ENCODE data around the gene SNX10. TPM values are rescaled to one million over a fixed set of nuclear protein-coding genes. Genes with fewer than 3 reads are reported as not detected.

SNX10 gene
- total and polyA plus RNA-seq, 2 of the 4 experiments (the other 2 are of a cell fraction), result not detected

DNA sequence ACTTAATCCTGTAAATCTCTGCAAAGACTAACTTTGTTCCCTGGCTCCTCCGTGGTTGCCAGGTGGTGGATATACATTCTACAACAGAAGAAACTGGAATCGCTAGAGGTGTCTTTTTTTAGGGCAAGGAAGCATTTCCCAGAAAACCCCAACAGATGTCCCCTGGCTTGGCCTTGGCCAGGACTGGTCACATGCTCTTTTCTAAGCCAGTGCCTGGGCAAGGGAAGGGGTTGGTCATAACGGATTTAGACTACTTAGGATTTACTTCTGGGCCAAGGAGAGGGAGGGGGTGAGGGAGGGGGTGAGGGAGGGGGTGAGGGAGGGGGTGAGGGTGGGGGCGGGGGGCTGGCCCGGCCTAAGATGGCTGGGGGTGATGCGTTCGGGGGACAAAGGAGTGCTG lies 105.7 kb downstream of the SNX10 start:
- dilution Hi-C loops (cut with HindIII; ENCODE audit: low sequenced_read_pairs, unreplicated experiment), result no loop called here
- Histone ChIP-seq H2AK9ac (replicated peaks; ENCODE audit: low read depth, low read length, poor library complexity) (no peak overlapping the region), H3K27ac (ENCODE audit: insufficient read depth, low read length) (no peak overlapping the region), H3K23ac (ENCODE audit: low read depth, low read length) (no peak overlapping the region), H3K36me3 (ENCODE audit: control insufficient read depth, insufficient read depth, low read length) (no peaks in the 10 kb centered on the region), H2BK15ac (ENCODE audit: low read depth, low read length) (no peak overlapping the region), H3K4me3 (ENCODE audit: insufficient read depth, low read depth, low read length) (no peak overlapping the region), H4K5ac (ENCODE audit: low read depth, low read length) (no peak overlapping the region), H4K91ac (ENCODE audit: insufficient read depth, low read depth, low read length) (no peak overlapping the region), H4K8ac (ENCODE audit: low read depth in 2 of 2, low read length in 2 of 2) (no peak overlapping the region), H2AFZ (replicated peaks; ENCODE audit: low read length, poor library complexity) (no peak overlapping the region), H2AK5ac (ENCODE audit: low read depth, low read length) (no peak overlapping the region), H2BK20ac (ENCODE audit: low read depth, low read length) (no peak overlapping the region), H3K27me3 (ENCODE audit: control insufficient read depth, insufficient read depth, low read length) (peaks cover 25% of the 10 kb centered on the region), H3K4me1 (ENCODE audit: control insufficient read depth, insufficient read depth, low read length) (peaks cover 2% of the 10 kb centered on the region; the same call in 1 of the 2 replicates), H3K4ac (ENCODE audit: low read depth, low read length) (no peak overlapping the region), H3K56ac (ENCODE audit: extremely low read depth, insufficient read depth, low read length) (no peak overlapping the region), H3K9ac (ENCODE audit: low read depth, low read length) (no peak overlapping the region), H3K14ac (replicated peaks; ENCODE audit: low read depth, low read length) (no peak overlapping the region), H3K9me1 (ENCODE audit: insufficient read depth, low read length) (no peaks in the 10 kb centered on the region), H3K9me3 (ENCODE audit: control insufficient read depth, insufficient read depth, low read length) (no peaks in the 10 kb centered on the region), H4K20me1 (ENCODE audit: insufficient read depth, low read length) (no peaks in the 10 kb centered on the region), H3K79me1 (ENCODE audit: low read depth in 1 of 2, low read length in 2 of 2) (no peaks in the 10 kb centered on the region), H2BK120ac (ENCODE audit: low read depth, low read length) (no peak overlapping the region), H2BK5ac (ENCODE audit: low read depth, low read length, poor library complexity, severe bottlenecking) (no peak overlapping the region), H3K18ac (ENCODE audit: low read depth, low read length) (no peak overlapping the region), H3K4me2 (ENCODE audit: low read depth, low read length) (no peak overlapping the region)
- DNase-seq, result no peak
- ChIA-PET POLR2A (ENCODE audit: unreplicated experiment) (no interaction called here), CTCF (interaction anchor here (0.5 kb wide), 1 partner anchor 187 kb away, joined by 3 read pairs; no protein-coding TSS in a partner anchor)
- WGBS, 2 experiments (ENCODE audit: extremely low coverage in 2 of 2, insufficient read length in 1 of 2), result no CpG with 5 or more reads among the region's 7 CpGs
- in situ Hi-C loops (cut with MboI; ENCODE audit: low sequenced_read_pairs), result no loop called here
- TF ChIP-seq FOS (IDR thresholded peaks at IDR 0.05; ENCODE audit: low read depth, low read length) (no peak), POLR2A (IDR thresholded peaks at IDR 0.05; ENCODE audit: low read depth, low read length) (no peak), MAFK (IDR thresholded peaks at IDR 0.05; ENCODE audit: low read depth, low read length) (no peak), MXI1 (IDR thresholded peaks at IDR 0.05; ENCODE audit: borderline replicate concordance, low read depth, low read length) (no peak), RFX5 (IDR thresholded peaks at IDR 0.05; ENCODE audit: low read depth, low read length) (no peak), CEBPB (IDR thresholded peaks at IDR 0.05; ENCODE audit: low read depth, low read length) (no peak), RCOR1 (IDR thresholded peaks at IDR 0.05; ENCODE audit: insufficient replicate concordance, low read length) (no peak), MAZ (IDR thresholded peaks at IDR 0.05; ENCODE audit: borderline replicate concordance, low read depth, low read length) (no peak), RAD21 (IDR thresholded peaks at IDR 0.05; ENCODE audit: low read length) (no peak), SMC3 (IDR thresholded peaks at IDR 0.05; ENCODE audit: low read depth, low read length) (no peak), NFE2L2 (IDR thresholded peaks at IDR 0.05; ENCODE audit: low read depth, low read length) (no peak), CHD1 (IDR thresholded peaks at IDR 0.05; ENCODE audit: low read depth, low read length) (no peak), BHLHE40 (IDR thresholded peaks at IDR 0.05; ENCODE audit: low read depth, low read length) (no peak)
- TF ChIP-seq, protein P1, sequence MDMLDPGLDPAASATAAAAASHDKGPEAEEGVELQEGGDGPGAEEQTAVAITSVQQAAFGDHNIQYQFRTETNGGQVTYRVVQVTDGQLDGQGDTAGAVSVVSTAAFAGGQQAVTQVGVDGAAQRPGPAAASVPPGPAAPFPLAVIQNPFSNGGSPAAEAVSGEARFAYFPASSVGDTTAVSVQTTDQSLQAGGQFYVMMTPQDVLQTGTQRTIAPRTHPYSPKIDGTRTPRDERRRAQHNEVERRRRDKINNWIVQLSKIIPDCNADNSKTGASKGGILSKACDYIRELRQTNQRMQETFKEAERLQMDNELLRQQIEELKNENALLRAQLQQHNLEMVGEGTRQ (IDR thresholded peaks at IDR 0.05; ENCODE audit: low read depth, low read length), result no peak
- TF ChIP-seq, protein P2, sequence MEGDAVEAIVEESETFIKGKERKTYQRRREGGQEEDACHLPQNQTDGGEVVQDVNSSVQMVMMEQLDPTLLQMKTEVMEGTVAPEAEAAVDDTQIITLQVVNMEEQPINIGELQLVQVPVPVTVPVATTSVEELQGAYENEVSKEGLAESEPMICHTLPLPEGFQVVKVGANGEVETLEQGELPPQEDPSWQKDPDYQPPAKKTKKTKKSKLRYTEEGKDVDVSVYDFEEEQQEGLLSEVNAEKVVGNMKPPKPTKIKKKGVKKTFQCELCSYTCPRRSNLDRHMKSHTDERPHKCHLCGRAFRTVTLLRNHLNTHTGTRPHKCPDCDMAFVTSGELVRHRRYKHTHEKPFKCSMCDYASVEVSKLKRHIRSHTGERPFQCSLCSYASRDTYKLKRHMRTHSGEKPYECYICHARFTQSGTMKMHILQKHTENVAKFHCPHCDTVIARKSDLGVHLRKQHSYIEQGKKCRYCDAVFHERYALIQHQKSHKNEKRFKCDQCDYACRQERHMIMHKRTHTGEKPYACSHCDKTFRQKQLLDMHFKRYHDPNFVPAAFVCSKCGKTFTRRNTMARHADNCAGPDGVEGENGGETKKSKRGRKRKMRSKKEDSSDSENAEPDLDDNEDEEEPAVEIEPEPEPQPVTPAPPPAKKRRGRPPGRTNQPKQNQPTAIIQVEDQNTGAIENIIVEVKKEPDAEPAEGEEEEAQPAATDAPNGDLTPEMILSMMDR (conservative IDR thresholded peaks at IDR 0.05; ENCODE audit: low read depth, low read length), result no peak
- TF ChIP-seq, protein P3, sequence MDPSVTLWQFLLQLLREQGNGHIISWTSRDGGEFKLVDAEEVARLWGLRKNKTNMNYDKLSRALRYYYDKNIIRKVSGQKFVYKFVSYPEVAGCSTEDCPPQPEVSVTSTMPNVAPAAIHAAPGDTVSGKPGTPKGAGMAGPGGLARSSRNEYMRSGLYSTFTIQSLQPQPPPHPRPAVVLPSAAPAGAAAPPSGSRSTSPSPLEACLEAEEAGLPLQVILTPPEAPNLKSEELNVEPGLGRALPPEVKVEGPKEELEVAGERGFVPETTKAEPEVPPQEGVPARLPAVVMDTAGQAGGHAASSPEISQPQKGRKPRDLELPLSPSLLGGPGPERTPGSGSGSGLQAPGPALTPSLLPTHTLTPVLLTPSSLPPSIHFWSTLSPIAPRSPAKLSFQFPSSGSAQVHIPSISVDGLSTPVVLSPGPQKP (IDR thresholded peaks at IDR 0.05; ENCODE audit: borderline replicate concordance, low read depth, low read length), result no peak
- no peak for ATAC-seq (ENCODE audit: low read depth)
- no TSS peak for BruUV-seq (replicated peaks)
- intact Hi-C loops (cut with micrococcal nuclease), result no loop called here

Data from IMR-90 (cell line).